HepG2 (cell line): Measurements from ENCODE around the gene VCPKMT. TPM values are rescaled to one million over a fixed set of nuclear protein-coding genes. Genes with fewer than 3 reads are reported as not detected.

Source experiments
- ATF5 ChIP-seq: sonication (generic); formaldehyde crosslinking; IDR thresholded peaks from 2 replicates; pipeline ENCODE4 v1.4.0; 2020; ENCODE audit warnings: mild to moderate bottlenecking, low read depth, missing genetic modification reagents
- ATRX ChIP-seq: sonication (generic); formaldehyde crosslinking; IDR thresholded peaks from 2 replicates; pipeline ENCODE4 v1.4.0; 2020; ENCODE audit warnings: missing genetic modification reagents, borderline replicate concordance
- CHD2 ChIP-seq: IDR thresholded peaks from 2 replicates; pipeline ENCODE4 v1.6.1; 2011; ENCODE audit warnings: low read depth, low read length, improper control_type of control experiment
- GPBP1L1 ChIP-seq: sonication (generic); formaldehyde crosslinking; IDR thresholded peaks from 2 replicates; pipeline ENCODE4 v1.5.0; 2020; ENCODE audit warnings: mild to moderate bottlenecking, missing genetic modification reagents
- HDAC6 ChIP-seq: fragments of 200-600 bp; sonication (generic); IDR thresholded peaks from 2 replicates; pipeline ENCODE4 v1.7.0; 2017; ENCODE audit warnings: mild to moderate bottlenecking, antibody characterized with exemption, low read length, low read depth
- HMGA1 ChIP-seq: sonication (generic); formaldehyde crosslinking; conservative IDR thresholded peaks from 2 replicates; pipeline ENCODE4 v1.4.0; 2020; ENCODE audit warnings: missing genetic modification reagents
- KDM5B ChIP-seq: sonication (generic); formaldehyde crosslinking; IDR thresholded peaks from 2 replicates; pipeline ENCODE4 v1.4.0; 2020; ENCODE audit warnings: missing genetic modification reagents, mild to moderate bottlenecking, borderline replicate concordance
- MEIS2 ChIP-seq: sonication (generic); formaldehyde crosslinking; IDR thresholded peaks from 2 replicates; pipeline ENCODE4 v1.9.0; 2021; ENCODE audit warnings: mild to moderate bottlenecking, missing genetic modification reagents
- MLX ChIP-seq: IDR thresholded peaks from 2 replicates; pipeline ENCODE4 v1.6.1; 2016
- SMARCE1 ChIP-seq: fragments of 450-650 bp; IDR thresholded peaks from 2 replicates; pipeline ENCODE4 v1.6.1; 2017; ENCODE audit warnings: borderline replicate concordance
- SP5 ChIP-seq: IDR thresholded peaks from 2 replicates; pipeline ENCODE4 v1.6.1; 2016; ENCODE audit warnings: low read depth, borderline replicate concordance
- TFAP4 ChIP-seq: sonication (generic); IDR thresholded peaks from 2 replicates; pipeline ENCODE4 v1.6.1; 2016; ENCODE audit warnings: low read depth, borderline replicate concordance
- UBTF ChIP-seq: sonication (generic); formaldehyde crosslinking; IDR thresholded peaks from 2 replicates; pipeline ENCODE4 v1.4.0; 2020; ENCODE audit warnings: mild to moderate bottlenecking, missing genetic modification reagents
- ZBTB7A ChIP-seq: sonication (generic); formaldehyde crosslinking; IDR thresholded peaks from 2 replicates; pipeline ENCODE4 v1.8.0; 2022; ENCODE audit warnings: mild to moderate bottlenecking, missing genetic modification reagents
- ZNF18 ChIP-seq: sonication (generic); formaldehyde crosslinking; IDR thresholded peaks from 2 replicates; pipeline ENCODE4 v1.8.0; 2022; ENCODE audit warnings: mild to moderate bottlenecking, missing genetic modification reagents; ENCODE audit not compliant: insufficient replicate concordance
- ZNF460 ChIP-seq: sonication (generic); formaldehyde crosslinking; IDR thresholded peaks from 2 replicates; pipeline ENCODE4 v1.5.1; 2020; ENCODE audit warnings: missing genetic modification reagents, mild to moderate bottlenecking, borderline replicate concordance
- ZNF629 ChIP-seq: sonication (generic); formaldehyde crosslinking; conservative IDR thresholded peaks from 2 replicates; pipeline ENCODE4 v1.5.0; 2020; ENCODE audit warnings: missing genetic modification reagents
- ZNF737 ChIP-seq: sonication (generic); formaldehyde crosslinking; IDR thresholded peaks from 2 replicates; pipeline ENCODE4 v1.5.0; 2020; ENCODE audit warnings: missing genetic modification reagents, mild to moderate bottlenecking, borderline replicate concordance
- ZNF749 ChIP-seq: sonication (generic); formaldehyde crosslinking; IDR thresholded peaks from 2 replicates; pipeline ENCODE4 v1.8.0; 2022; ENCODE audit warnings: mild to moderate bottlenecking, missing genetic modification reagents, moderate library complexity, borderline replicate concordance
- ZSCAN25 ChIP-seq: sonication (generic); formaldehyde crosslinking; IDR thresholded peaks from 2 replicates; pipeline ENCODE4 v1.8.0; 2022; ENCODE audit warnings: mild to moderate bottlenecking, missing genetic modification reagents
- ZSCAN29 ChIP-seq: sonication (generic); formaldehyde crosslinking; conservative IDR thresholded peaks from 2 replicates; pipeline ENCODE4 v1.4.0; 2020; ENCODE audit warnings: mild to moderate bottlenecking, missing genetic modification reagents
- ZSCAN30 ChIP-seq: sonication (generic); formaldehyde crosslinking; IDR thresholded peaks from 2 replicates; pipeline ENCODE4 v1.5.0; 2020; ENCODE audit warnings: mild to moderate bottlenecking, missing genetic modification reagents
- polyA plus RNA-seq, 8 experiments: library from polyadenylated mRNA; depleted of rRNA in 3 of 8; stranded (reverse) in 7 of 8; unstranded in 1 of 8; fragments of >200 nt; fragmentation: Illumina TruSeq in 4 of 8; extraction: Trizol in 4 of 8; gene quantifications; 2 replicates each; pipeline versions ENCODE4 v1.2.1 to v1.2.3, GENCODE V29; 2011 to 2016; ENCODE audit warnings: low read depth in 4 of 8, missing spikeins in 1 of 8, mixed read lengths in 1 of 8; ENCODE audit not compliant: insufficient read depth in 1 of 8
- total RNA-seq, 5 experiments: library from RNA; depleted of rRNA; stranded (reverse); fragments of >200 nt; fragmentation: Illumina TruSeq; extraction: Trizol; gene quantifications; 2 replicates each; pipeline ENCODE4 v1.2.3, GENCODE V29; 2016; ENCODE audit warnings: low read depth in 1 of 5

Gene VCPKMT
- total and polyA plus RNA-seq, 2 of the 13 experiments (the other 11 are each of a cell fraction or from before 2014, with no cell fraction given), result 3.9 to 5.4 TPM

- no peak for TF ChIP-seq ZSCAN29
- peak; percentile 9; the same call in 1 of the 2 replicates for TF ChIP-seq ZNF460 (CRISPR knock-in tag)
- TF ChIP-seq ATF5 (CRISPR knock-in tag), result no peak
- no peak for TF ChIP-seq ZSCAN30 (CRISPR knock-in tag)
- TF ChIP-seq MEIS2 (CRISPR knock-in tag), result peak; percentile 72; the same call in 1 of the 2 replicates
- TF ChIP-seq HDAC6, result no peak
- TF ChIP-seq ATRX (CRISPR knock-in tag), result no peak
- TF ChIP-seq ZNF18, result no peak
- TF ChIP-seq ZNF737, result no peak
- no peak for TF ChIP-seq SMARCE1
- peak; percentile 99 for TF ChIP-seq SP5
- peak; percentile 82; the same call in 1 of the 2 replicates for TF ChIP-seq KDM5B (CRISPR knock-in tag)
- peak; percentile 83 for TF ChIP-seq UBTF (CRISPR knock-in tag)
- TF ChIP-seq ZBTB7A (CRISPR knock-in tag), result 0 out of 2 replicates have a peak, but pooled peaks have one; percentile 25
- TF ChIP-seq GPBP1L1 (CRISPR knock-in tag), result no peak
- TF ChIP-seq TFAP4, result peak; percentile 50; the same call in 1 of the 2 replicates
- peak; percentile 60; the same call in 1 of the 2 replicates for TF ChIP-seq ZNF749 (CRISPR knock-in tag)
- no peak for TF ChIP-seq MLX (CRISPR knock-in tag)
- TF ChIP-seq ZNF629 (CRISPR knock-in tag), result peak; percentile 32; the same call in 1 of the 2 replicates
- TF ChIP-seq ZSCAN25 (CRISPR knock-in tag), result 0 out of 2 replicates have a peak, but pooled peaks have one; percentile 62
- TF ChIP-seq HMGA1 (CRISPR knock-in tag), result no peak
- peak; percentile 62; the same call in 1 of the 2 replicates for TF ChIP-seq CHD2
Observed at GRCh38 chr14:50116181-50116956, at the start of gene VCPKMT (continued).
